GM21528 (cell line): ENCODE data around the gene TTC7B.

ENCODE experiments used
- ATAC-seq: cut with Tn5 transposase; IDR thresholded peaks from one replicate; pipeline ENCODE4 v1.9.1; 2021; ENCODE audit warnings: mild to moderate bottlenecking, moderate library complexity; ENCODE audit not compliant: unreplicated experiment, low FRiP score

TTC7B gene

GRCh38 chr14:90750191-90750590, 66.0 kb downstream of the TTC7B start:
- no peak for ATAC-seq

- no peak for ATAC-seq
Measured at GRCh38 chr14:90747909-90748308, 68.3 kb downstream of the TTC7B start.

- no peak for ATAC-seq
Measured at GRCh38 chr14:90743826-90744225, 72.4 kb downstream of the TTC7B start.

GRCh38 chr14:90743425-90743824, 72.8 kb downstream of the TTC7B start:
- no peak for ATAC-seq

- ATAC-seq = no peak
Measured at GRCh38 chr14:90742729-90743128, 73.5 kb downstream of the TTC7B start.

GRCh38 chr14:90742252-90742651, 74.0 kb downstream of the TTC7B start:
- ATAC-seq = no peak

- no peak for ATAC-seq
Measured at GRCh38 chr14:90741682-90741946, 74.6 kb downstream of the TTC7B start.

GRCh38 chr14:90740946-90741681, 75.1 kb downstream of the TTC7B start:
- no peak for ATAC-seq

GRCh38 chr14:90740081-90740480, 76.1 kb downstream of the TTC7B start:
- no peak for ATAC-seq

GRCh38 chr14:90739318-90740068, 76.7 kb downstream of the TTC7B start:
- no peak for ATAC-seq

GRCh38 chr14:90733139-90733808, 83.0 kb downstream of the TTC7B start:
- ATAC-seq = no peak

- no peak for ATAC-seq
Measured at GRCh38 chr14:90732718-90733117, 83.5 kb downstream of the TTC7B start.

- ATAC-seq = no peak
Measured at GRCh38 chr14:90732139-90732538, 84.1 kb downstream of the TTC7B start.

- ATAC-seq = no peak
Measured at GRCh38 chr14:90731487-90731886, 84.7 kb downstream of the TTC7B start.

GRCh38 chr14:90730206-90730766, 85.9 kb downstream of the TTC7B start:
- no peak for ATAC-seq

GRCh38 chr14:90728951-90729350, 87.3 kb downstream of the TTC7B start:
- no peak for ATAC-seq

- ATAC-seq = no peak
Measured at GRCh38 chr14:90727082-90727481, 89.1 kb downstream of the TTC7B start.

- no peak for ATAC-seq
Measured at GRCh38 chr14:90726656-90727055, 89.6 kb downstream of the TTC7B start.

GRCh38 chr14:90724866-90725265, 91.4 kb downstream of the TTC7B start:
- no peak for ATAC-seq

- ATAC-seq = no peak
Measured at GRCh38 chr14:90722590-90722989, 93.6 kb downstream of the TTC7B start.

GRCh38 chr14:90721619-90722305, 94.5 kb downstream of the TTC7B start:
- ATAC-seq = no peak
